Activated CD8-positive, alpha-beta memory T cell treated with anti-CD3 and anti-CD28 coated beads for 4 hours (primary cell): ENCODE data around the gene YIPF7.

Experiments used
- DNase-seq, 2 donors: peaks; one replicate each; pipeline ENCODE4 v3.0.0-alpha.2; 2020; ENCODE audit warnings: low read depth in 2 of 2

Gene YIPF7

DNA sequence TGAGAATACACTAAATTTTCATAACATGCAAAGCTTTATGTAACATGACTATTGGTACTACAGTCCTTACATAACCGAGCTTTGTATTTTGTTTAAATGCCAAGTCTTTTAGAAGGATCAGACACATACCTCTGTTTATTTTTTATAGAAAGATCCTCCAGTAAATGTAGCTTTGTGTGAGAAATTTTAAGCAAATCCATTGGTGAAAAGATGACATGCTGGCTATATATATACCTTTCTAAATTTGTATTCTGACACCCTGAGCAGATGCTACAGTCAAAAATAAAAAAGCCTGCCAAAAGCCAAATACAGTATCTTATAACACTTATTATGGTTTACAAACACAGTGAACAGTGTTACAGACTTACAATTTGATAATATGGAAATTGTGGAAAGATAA lies at the start of gene YIPF7:
TSS of gene YIPF7 (minus strand) at position 201 of the 400 bp plus-strand sequence. CDS start 1,525 bp downstream, outside the sequence.
- no peak for DNase-seq

DNA sequence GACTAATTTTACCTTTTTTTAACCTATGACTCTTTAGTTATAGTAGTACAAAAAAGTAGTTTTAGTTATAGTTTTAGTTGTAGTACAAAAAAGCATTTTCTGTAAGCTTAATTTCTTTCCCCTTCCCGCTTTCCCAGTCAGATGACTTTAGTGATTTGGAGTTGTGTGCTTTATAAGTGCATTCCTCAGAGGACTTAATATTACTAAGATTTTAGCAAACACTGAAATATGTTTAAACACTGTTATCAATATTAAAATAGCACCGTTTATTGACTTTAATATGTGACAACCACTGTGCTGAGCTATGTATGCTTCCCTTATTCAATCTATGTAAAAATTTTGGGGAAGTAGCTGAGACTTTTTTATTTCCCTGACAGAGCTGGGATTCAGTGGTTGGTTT lies 49.6 kb upstream of the YIPF7 start:
- DNase-seq = no peak

- DNase-seq = no peak
Measured at GRCh38 chr4:44700427-44700826, 49.0 kb upstream of the YIPF7 start.

DNA sequence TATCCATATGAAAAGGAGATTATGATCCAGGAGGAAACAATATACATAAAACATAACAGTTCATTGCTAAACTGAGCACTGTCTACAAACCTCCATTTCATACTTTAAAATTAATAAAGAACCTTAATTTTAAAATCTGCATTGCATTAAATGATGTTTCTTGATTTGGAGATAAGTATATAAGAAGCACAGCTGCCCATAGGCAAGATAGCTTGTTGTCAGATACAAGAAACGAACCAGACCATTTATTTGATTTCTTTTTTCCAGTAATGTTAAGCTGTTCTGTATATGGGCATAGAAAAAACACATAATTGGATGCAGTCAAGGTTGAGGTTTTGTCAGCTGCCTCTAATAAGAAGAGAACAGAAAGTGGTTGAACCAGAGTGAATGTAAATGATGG lies 33.2 kb upstream of the YIPF7 start:
- no peak for DNase-seq

DNA sequence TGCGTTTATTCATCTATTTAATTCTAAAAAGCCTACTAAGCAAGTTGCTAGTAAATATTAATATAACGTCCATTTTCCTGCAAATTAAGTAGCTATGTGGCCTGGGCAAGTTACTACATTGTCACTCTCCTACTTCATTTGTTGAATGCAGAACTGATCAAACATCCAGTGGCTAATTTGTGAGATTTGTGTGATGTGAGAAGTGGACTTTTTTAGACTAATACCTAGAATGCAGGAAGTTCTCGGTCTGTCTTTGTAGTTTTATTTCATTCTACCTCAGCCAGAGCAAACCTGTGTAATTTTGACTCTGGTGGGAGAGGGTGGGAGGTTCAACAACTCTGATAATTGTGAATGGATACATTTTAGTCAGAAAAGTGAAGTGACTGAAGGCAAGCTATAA lies 27.6 kb upstream of the YIPF7 start:
- no peak for DNase-seq

DNA sequence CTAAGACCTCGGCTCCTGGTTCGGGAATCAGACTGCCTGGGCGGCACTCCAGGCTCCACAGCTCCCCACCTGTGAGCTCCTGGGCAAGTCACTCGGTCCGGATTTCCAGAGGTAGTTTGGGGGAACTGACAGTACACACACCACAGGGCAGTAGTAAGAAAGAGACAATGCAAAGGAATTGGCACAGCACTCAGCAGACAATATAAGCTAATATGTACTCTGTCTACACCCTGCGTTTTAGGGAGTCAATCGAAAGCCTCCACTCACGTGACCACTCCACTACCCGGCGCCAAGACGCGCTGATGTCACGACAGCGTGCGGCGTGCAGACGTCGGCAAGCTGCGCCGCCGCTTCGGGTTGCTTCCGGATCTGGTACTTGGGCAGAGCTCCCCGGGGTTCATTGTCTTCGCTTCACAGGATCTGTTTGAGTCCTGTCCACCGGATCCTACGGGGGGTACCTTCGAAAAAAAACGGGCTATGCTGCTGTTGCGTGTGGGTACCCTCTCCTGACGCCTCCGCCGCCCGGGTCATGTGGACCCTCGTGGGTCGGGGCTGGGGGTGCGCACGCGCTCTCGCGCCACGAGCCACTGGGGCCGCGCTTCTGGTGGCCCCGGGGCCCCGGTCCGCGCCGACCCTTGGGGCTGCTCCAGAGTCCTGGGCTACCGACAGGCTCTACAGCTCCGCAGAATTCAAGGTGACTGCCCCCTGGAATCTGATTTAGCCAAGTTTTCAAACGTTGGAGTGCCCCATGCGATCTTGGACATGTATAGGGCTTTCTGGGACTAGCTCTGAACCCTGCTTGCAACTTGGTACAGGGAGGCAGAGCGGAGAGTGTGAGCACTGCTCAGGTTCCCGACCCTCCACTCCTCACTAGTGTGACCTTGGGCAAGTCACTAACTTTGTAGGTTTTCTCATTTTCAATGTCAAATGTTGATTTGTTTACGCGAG lies 26.9 kb upstream of the YIPF7 start, which contains the start of gene GUF1:
TSS of gene GUF1 (plus strand) at position 327 of the 948 bp plus-strand sequence. CDS start at position 530, 203 bp downstream.
- DNase-seq = peak; percentile 71 to 84

- no peak for DNase-seq
Measured at GRCh38 chr4:44675366-44675765, 23.9 kb upstream of the YIPF7 start.

GRCh38 chr4:44674471-44674870 lies 23.0 kb upstream of the YIPF7 start:
- DNase-seq = no peak

DNA sequence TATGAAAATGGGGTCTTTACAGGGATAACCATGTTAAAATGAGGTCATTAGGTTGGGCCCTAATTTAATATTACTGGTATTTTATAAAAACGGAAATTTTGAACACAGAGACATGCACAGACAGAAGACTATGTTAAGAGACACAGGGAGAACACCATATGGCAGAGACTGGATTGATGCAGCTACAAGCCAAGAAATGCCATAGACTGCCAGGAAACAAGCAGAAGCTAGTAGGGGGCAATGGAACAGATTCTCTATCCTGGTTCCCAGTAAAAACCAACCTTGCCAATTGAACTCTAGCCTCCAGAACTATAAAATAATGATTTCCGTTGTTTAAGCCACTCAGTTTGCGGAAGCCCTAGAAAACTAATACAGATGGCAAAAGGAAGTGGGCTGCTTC lies 20.2 kb upstream of the YIPF7 start:
- no peak for DNase-seq

DNA sequence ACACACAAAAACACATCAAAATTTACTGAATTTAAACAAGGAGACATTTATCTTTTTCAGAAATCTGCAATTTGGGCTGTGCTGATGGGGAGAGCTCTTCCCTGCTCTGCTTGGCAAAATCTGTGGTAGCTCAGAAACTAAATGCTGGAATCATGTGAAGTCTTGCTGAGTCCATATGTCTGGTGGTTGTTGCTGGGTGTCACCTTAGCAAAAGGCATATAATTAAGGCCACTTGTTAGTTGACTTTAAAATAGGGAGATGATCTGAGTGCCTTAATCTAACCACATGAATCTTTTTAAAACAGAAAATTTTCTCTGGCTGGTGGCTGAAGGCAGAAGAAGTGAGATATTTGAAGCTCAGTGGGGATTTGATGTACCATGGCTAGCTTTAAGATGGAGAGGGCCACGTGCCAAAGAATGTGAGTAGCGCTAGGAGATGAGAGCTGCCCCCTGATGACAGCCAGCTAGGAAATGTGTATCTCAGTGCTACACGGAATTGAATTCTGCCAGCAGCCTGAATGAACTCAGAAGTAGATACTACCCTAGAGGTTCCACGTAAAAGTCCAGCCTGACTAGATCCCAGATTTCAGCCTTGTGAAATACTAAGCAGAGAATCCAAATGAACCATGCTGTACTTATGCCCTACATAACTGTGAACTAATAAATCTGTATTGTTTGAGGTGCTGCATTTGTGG lies 19.2 kb upstream of the YIPF7 start:
- no peak for DNase-seq

DNA sequence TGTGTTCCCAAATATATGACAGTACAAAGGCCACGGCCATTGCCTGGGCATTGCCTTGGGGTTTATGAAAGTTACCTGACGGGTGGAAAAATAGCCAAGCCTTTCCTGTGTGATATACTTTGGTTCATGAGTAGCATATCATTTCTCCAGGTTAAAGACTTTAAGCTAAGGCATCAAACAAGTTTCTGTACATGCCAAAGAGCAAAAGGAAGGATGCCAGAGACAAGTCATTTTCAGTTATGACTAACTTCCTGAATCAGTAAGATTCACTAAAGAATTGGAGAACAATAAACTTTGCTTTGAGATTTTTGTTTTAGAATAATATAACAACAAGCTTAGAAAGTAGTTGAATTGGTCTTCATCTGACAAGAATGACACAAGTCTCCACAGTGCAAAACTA lies 17.1 kb upstream of the YIPF7 start:
- no peak for DNase-seq

DNA sequence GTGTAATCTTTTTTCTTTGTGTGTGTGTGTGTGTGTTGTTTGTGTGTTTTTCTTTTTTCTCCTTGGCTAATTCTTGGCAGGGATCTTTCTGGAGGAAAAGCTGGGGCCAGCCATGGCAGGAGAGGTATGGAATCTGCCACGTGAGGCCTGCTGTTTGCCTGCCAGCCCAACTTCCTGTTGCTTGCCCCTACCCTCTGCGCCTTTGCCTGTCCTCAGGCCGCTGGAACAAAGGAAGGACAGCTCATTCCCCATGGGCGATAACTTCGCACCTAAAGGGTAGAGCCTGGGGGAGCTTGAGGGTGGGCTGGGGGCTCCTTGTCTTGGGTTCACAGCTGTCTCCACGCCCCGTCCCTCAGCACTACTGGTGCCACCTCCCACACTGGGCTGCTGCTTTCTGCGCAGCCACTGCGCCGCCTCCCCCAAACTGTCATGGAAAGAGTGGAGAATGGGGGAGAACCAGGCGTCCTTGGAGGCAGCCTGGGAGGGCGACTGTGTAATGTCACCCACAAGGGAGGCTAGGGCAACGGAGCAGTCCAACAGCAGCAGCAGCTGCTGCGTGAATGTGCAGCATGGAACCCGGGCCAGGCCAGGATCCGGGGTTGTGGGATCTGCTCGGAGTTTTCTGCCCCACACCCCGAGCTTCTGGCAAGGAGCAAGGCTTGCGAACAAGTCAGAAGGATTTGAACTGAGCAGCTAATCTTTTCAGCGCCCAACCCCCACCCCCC lies 12.3 kb upstream of the YIPF7 start:
- DNase-seq = no peak

- no peak for DNase-seq
Measured at GRCh38 chr4:44662623-44663005, 11.2 kb upstream of the YIPF7 start.

DNA sequence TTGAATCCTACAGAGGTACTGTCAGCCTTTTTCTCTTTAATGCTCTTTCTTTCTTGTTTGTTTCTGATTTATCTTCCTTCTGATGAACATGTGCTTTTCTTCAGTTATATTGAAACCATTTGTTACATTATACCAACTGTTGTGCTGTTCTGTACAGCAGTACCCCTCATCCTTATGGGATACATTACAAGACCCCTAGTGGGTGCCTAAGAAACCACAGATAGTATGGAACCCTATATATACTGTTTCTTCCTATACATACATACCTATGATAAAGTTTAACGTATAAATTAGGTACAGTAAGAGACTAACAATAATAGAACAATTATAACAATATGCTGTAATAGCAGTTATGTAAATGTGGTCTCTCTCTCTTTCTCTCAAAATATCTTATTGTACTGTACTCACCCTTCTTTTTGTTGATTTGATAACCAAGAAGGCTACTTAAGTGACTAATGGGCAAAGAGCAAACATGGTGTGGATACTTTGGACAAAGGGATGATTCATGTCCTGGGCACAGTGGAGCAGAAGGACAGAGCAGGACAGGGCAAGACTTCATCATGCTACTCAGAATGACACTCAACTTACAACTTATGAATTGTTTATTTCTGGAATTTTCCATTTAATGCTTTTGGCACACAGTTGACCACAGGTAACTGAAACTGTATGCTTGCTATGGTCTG lies 10.7 kb upstream of the YIPF7 start:
- DNase-seq = no peak

GRCh38 chr4:44660396-44660795 lies 9.0 kb upstream of the YIPF7 start:
- no peak for DNase-seq

DNA sequence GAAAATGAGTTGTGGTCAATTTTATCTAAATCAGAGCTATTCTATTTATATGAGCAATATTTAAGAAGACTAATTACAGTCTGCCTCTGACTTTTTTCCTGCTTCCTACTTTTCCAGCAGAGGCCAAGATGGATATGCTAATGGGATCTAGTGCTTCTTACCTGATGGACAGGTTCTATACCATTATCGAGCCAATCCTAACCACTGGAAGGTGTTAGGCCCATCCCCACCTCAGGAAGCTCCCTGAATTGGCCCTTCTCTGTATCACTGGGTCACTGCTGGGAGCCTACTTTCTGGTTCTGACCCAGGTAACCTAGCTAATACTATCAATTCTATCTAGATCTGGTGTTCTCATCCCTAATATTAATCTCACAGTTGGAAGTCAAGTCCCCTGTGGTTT lies 577 bp upstream of the YIPF7 start:
- no peak for DNase-seq

- DNase-seq = no peak
Measured at GRCh38 chr4:44646151-44646550, 5.3 kb downstream of the YIPF7 start.

DNA sequence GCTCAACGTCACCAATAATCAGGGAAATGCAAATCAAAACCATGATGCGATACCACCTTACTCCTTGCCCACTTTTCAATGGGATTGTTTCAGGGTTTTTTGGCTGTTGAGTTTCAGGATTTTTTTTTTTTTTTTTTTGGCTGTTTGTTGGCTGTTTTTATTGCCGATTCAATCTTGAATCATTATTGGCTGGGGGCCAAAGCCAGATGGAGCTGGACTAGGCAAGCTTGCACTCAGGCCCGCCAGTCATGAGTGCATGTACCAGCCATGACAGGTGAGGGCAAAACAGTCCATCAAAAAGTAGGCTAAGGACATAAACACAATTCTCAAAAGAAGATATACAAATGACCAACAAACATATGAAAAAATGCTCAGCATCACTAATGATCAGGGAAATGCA lies 13.3 kb downstream of the YIPF7 start:
- no peak for DNase-seq

- DNase-seq = no peak
Measured at GRCh38 chr4:44632733-44633132, 18.7 kb downstream of the YIPF7 start.

- DNase-seq = no peak
Measured at GRCh38 chr4:44632089-44632488, 19.3 kb downstream of the YIPF7 start.

DNA sequence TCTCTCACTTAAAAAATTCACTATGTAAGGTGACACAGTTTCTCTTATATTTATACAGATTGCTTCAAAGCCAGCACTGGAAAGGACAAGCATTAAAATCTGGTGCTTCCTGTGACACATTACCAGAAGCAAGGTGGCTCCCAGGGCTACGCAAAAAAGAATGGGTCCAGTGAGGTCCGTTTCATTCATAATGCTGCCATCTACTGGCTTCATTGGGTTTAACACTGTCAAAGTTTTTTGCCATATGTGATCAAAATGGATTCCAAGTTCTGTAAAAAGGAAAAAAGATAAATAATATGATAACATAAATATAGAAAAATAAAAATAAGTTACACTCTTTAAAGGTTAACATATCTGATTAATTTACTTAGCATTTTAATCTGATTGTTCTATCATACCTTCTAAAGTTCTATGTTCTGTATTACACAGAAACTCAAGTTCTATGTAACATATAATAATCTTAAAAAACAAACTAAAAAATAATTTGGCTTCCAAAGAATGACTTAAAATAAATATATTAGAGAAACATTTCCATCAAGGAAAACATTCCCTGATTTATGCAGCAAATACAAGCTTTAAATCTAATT lies 22.1 kb downstream of the YIPF7 start:
- peak in 1 of 2 donors; percentile 20 for DNase-seq
